NCI-H1436 treated with DMSO at 0.1 percent for 48 hours (cell line): ENCODE measurements around the gene ALPL.
"Not testable (repeated sequence)": the region's sequence is repeated elsewhere in the genome, so short reads cannot be mapped to it uniquely, and the experiment has no call there.

Experiments
- DNase-seq: peaks from one replicate; lab custom pipeline; 2025; lab: John Stamatoyannopoulos, UW

ALPL gene

DNA sequence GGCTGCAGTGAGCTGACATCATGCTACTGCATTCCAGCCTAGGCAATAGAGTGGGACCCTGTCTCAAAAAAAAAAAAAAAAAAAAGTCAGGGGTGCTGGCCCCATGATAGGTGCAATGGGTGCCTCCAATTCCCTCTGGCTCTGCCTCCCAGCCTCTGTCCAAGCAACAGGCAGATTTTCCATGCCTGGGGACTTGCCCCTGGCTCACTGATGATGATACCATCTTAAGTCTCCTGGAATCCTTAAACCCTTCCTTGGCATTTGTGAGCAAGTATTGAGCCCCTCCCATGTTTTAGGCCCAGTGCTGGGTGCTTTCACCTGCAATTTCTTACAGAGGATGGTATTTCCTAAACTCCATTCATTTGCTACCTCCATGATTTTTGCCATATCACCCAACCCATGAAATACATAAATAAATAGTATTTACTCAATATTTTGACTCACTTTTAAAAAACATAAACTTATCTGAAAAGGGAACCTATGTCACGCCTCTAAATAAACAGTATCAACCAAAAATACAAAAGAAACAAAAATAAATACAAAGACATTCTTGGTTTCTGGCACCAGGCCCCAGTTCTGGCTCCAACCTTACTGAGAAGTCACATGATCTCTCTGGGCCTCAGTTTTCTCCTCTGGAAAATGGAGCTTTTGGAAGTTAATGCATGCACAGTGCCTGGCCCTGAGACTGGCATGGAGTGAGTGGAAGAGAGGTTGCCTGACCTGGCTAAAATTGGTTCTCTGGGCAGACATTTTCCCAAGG is 1.5 kb upstream of the ALPL start:
- no peak for DNase-seq

DNA sequence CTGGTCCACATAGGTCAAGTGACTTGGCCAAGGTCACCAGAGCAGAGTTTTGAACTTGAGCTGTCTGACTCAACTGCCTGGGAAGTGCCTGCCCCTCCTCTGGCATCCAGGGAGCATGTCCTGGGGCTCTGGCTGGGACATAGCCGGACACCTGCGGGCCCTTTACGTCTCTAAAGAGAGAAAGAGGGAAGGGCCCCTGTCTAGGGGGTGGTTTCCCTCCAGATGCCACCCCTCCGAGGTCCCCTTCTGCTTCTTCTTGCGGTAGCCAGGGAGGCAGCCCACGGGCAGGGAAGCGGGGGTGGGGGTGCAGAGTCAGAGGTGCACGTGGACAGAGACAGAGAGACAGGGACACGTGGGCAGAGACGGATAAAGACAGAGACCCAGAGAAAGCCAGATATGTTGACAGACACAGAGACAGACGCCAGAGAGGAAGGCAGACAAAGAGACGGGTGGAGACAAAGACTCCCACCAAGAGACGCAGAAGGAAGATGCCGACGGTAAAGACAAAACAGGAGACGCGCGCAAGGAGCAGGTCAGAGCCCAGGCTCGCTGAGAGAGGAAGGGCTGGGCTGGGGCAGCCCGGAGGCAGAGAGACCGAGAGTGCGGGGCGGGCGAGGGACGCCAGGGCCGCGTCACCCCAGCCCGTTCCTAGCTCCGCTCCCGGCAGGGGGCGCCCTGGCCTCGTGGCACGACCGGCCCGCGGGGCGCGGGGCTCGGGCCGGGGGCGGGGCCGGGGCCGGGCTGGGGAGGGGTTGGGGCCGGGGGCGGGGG is 458 bp upstream of the ALPL start:
- no peak for DNase-seq

DNA sequence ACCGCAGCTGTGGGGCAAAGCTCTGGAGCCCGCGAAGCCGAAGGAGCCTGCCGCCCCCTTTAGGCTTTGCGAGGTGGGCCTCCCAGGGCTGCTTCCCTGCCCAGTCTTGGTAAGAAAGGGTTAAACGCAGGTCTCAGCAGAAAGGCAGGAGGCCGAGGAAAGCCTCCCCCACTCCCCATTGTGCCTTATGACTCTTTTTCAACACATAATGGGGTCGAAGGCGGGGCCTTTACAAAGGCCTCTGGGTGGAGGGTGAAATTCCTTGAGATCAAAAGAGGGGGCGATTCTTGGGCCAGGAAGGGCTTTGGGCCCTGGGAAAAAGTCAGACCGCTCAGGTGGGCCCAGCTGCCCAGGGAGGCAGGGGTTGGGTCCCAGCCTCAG is 880 bp downstream of the ALPL start:
- DNase-seq, result no peak

DNA sequence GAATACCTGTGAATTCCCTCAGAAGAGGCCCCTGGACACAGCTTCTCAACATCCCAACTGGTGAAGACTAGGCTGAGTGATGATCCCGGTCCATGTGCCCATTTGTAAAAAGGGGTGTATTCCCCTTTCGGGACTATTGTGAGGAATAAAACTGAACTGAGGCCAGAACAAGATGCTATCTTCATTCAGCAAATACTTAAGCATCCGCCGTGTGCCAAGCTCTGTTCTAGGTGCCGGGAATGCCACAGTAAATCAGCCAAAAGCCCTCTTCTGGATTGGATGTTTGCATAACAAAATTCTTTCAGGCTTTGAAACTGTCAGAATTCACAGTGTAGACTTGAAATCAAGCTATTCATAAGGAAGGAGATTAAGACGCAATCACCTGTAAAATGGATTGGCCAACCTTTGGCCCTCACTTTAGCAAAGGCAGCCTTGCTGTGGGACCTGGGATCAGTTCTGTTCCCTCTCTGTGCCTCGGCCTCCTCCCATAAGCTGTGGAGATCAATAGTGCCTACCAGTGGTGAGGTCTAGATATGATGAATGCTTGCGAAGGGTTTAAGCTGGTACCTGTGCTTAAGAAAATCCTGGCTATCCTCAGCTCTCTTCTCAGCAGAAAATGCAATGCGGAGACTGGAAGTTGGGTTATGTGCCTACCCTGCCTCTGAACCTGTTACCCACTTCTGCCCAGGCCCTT is 1.8 kb downstream of the ALPL start:
- no peak for DNase-seq

DNA sequence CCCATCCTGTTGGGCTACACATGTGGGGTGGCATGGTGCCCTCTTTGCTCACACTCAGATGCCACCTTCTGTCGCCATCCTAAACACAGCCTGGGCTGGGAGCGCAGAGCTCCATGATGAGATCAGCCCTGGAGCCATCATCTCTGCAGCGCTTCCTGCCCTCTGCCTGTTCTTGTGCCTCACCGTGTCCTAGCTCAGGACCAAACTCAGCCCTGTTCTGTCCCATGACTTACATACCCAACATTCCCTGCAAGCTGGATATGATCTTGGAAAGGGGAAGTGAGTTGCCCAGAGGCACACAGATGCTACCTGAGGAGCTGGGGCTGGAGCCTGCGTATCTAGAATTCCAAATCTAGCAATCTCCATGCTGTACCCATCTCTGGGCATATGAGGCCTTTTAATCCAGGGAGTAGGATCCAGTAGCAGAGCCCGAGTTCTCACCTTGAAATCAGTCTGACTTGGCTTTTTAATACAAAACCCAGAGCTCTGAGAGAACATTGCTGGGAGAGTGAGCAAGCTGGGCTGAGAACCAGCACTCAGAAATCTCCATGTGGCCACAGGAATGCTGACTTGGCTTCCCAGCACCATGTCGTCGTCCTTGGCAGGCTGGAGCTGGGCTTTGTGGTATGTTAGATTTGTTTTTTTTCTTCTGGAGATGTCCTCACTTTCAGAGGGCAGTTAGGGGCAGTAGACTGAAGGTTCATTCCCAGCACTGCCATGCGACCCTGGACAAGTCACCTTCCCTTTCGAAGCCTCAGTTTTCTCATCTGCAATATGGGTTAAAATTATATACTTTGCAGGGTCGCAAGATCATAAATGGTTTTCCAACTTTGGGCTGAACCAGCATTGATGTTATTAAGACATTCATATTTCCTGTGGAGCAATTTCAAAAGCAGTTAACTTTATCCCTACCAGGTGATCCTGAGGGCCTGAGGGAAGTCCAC is 2.6 kb downstream of the ALPL start:
- no peak for DNase-seq

DNA sequence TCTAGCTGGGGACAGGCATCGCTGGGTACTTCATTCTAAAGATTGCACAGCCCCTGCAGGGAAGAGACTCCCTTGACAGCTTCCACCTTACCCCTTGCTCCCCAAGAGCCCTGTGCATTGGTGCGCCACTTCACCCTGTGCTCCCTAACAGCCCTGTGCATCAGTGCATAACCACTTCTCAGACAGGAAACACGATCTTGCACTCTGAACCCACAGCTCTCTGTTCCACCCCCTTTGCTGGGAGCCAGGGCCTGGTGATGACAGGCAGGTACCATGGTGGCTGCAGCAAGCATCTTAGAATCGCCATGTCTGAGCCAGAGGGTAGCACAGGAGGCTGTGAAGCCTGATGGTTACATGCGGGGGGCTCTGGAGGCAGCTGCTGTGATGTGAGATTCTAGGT is 5.0 kb downstream of the ALPL start:
- DNase-seq, result no peak

DNA sequence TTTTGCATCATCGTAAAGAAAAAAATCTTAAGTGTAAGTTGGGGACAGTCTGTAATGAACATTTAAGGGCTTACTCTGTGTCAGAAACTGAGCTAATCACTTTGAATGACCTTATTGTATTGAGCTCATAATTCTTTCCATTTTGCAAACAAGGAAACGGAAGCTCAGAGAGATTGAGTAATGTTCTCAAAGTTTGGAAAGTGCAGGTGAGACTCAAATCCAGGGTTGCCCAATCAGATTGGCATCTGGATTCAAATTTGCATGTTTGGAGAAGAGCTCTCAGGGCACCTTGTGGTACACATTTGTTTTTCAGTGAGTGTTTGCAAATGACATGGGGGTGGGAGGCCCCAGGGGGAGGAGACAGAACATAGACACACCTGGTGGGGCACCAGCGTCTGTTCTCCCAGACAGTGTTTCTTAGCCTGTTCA is 8.0 kb downstream of the ALPL start:
- DNase-seq, result no peak

DNA sequence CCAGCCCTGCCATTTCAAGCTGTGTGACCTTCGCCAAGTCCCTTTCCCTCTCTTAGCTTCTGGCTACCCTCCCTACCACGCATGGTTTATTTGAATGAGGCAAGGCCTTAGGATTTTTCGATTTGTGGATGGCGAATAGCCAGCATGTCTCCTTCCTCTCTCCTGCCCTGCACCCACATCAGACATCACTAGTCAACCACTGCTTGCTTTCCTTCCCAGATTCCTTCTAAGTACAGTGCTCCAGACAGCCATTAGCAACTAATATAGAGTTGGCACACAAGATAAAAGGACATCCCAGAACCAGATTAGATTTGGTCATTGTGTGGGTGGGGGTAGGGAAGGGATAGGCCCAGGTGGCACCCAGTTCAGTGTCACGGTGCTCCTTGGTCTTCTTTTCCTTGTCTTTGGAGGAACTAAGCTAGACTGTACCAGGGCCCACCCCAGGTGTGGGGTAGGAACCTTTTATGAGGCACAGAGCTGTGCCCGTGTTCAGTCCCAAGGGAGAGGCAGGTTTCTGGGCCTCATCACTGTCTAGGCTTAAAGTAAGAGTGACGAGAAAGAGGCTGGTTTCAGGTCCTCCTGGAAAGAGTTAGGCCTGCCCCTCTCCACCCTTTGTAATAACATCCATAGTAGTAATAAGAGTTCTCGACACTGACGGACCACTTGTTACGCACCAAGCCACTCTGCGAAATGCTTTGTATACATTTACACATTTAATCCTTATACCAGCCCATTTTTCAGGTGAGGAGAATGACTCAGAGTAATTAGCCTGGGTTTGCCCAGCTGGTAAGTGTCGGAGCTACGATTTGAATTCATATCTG is 8.6 kb downstream of the ALPL start:
- DNase-seq, result no peak

DNA sequence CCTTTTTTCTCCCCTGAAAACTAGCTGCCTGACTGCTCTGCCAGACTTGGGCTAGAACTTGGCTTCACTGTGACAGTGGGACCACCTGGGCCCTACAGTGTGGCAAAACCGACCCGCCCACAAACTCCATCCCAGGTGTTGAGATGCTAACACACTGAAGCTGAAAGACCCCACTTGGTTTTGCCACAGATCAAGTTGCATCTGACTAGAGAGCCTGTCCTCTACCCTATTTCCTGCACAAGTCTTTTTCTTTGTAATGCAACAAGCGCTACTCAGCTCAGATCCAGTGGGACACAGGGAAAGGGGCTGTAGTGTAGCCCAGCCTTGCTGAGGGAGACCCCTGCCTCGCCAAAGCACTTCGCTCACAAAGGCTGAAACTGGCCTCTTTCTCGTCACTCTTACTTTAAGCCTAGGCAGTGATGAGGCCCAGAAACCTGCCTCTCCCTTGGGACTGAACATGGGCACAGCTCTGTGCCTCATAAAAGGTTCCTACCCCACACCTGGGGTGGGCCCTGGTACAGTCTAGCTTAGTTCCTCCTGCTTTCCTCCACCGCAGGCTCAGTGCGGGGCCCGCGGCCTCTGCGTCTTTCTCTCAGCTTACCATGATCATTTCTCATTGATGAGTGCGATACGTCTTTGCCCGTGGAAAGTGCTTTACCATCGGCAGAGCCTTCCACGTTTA is 9.7 kb downstream of the ALPL start:
- DNase-seq, result no peak

DNA sequence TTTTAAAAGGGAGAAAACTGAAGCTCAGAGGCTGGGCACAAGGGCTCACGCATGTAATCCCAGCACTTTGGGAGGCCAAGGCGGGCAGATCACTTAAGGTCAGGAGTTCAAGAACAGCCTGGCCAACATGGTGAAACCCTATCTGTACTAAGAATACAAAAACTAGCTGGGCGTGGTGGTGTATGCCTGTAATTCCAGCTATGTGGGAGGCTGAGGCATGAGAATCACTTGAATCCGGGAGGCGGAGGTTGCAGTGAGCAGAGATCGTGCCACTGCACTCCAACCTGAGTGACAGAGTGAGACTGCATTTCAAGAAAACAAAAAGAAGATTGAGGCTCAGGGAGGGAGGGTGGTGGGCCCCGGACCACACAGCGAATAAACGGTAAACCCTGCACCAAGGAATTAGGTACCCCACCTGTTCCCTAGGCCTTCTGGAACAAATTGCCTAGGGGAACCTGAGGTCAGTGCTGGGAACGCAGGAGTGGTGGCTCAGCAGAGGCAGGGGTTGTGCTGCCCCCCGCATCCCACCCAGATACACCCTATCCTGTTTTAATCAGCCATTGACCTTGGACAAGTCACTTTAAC is 10.4 kb downstream of the ALPL start:
- DNase-seq, result not testable (repeated sequence)

DNA sequence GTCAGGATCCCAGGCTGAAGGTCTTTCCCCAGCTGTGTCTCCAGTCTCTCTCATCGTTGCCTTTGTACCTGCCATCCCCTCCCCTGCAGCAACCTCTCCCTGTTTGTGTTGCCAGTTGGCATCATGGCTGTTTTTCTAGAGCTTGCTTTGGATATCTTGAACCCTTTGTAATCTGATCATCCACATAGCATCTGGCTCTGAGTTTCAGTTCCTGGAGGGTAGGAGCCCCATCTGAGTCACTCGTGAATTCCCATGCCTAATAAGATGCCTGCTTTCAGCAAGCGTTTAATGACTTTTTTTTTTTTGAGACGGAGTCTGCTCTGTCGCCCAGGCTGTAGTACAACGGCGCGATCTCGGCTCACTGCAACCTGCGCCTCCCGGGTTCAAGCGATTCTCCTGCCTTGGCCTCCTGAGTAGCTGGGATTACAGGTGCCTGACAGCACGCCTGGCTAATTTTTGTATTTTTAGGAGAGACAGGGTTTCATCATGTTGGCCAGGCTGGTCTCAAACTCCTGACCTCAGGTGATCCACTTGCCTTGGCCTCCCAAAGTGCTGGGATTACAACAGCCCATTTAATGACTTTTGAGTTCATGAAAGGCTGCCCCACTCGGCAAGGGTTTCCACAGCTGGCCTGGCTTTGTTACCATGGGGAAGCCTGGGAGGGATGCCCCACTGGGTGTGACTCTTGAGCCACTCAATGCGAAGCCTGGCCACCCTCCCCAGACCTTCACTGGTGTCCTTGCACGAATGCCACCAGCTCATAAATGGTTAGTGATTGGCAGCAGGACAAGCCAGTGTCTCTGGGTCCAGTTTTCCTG is 11.9 kb downstream of the ALPL start:
- DNase-seq, result no peak

DNA sequence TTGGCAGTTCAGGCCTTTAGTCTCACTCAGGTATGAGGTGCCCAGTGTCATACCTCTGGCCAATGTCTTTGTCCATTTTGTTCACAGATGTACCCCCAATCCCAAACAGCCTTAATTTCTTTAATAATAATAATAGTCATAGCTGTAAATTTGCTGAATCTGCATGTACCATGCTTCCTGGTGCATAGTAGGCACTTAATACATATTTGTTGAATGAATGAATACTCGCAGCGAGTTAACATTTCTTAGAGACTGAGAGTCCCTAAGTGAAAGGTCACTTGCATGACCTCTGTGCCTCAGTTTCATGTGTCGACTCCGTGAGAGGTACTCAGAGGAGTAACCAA is 12.5 kb downstream of the ALPL start:
- DNase-seq, result no peak

DNA sequence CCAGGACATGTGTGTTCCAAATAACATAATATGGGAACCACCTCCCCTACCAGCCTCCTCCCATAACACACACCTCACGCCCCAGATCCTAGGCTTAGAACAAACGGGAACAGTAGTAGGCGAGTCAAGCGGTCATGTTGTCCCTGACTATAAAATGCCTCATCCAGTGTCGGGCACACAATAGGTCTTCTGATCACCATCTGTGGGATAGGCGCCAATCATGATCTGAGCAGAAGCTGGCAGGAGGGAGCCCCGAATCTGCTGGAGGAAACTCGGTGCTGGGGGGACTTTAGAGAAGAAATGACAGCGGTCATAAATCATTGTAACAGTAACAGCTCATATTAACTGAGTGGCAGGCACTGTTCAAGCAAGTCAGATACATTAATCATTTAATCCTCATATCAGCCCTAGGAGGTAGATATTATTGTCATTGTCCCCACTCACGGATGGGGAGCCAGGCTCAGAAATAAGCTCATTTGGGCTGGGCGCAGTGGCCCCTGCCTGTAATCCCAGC is 13.4 kb downstream of the ALPL start:
- no peak for DNase-seq

DNA sequence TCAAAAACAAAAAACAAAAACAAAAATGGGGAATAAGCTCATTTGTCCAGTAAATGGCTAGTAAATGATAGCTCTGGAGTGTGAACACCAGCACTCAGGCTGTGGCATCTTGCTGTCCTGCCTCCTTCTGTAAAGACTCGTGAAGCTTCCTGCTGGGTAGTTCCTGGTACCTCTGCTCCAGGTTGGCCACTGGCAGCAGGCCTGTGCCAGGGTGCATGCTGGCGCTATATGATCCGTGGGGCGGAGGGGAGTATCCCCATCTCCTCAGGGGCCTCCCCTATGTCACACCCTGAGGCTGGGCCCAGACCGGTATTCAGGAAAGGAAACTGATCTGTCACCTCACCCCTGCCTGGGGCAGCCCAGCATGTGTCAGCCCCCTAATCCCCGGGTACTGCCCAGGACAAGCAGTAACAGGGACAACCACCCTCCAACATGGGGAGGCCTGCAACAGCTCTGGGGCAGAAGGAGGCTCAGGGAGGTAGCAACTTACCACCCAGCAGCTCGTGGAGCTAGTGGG is 14.1 kb downstream of the ALPL start:
- no peak for DNase-seq

DNA sequence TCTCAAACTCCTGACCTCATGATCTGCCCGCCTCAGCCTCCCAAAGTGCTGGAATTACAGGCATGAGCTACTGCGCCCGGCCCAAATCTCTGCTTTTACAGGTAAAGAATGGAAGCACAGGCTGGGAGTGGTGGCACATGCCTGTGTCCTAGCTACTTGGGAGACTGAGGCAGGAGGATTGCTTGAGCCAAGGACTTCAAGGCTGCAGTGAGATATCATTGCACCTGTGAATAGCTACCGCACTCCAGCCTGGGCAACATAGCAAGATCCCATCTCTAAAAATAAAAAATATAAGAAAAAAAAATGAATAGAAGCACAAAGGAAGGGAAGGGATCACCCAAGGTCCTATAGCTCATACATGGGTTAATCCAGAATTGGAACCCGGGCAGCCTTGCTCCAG is 15.0 kb downstream of the ALPL start:
- DNase-seq, result no peak

DNA sequence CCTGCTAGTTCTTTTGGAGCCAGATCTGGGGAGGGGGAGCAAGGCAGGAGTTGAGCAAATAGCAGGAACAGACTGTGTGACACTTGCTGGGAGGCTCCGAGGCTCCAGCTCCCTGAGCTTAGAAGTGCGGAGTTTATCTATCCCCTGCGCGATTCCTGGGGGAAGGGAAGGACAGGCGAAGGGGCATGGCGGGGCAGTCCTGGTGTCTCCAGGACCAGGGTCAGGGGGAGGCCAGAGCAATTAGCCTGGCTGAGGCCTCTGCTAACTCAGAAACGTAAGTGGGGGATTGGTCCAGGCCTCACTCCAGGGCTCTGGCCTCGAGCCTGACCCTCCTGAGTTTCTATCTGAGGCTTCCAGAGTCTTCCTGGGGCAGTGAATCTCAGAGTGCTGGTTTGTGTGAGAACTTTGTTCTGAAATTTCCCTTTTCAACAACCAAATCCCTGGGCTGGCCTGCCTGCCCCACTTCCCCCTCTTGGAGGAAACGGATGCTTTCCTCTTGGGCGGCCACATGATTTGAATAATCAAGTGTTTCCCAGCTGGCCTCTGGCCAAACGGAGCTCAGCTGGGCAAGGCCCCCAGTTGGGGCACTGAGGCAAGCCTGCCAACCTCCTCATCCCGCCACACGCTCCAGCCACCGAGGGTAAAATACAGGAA is 15.6 kb downstream of the ALPL start:
- no peak for DNase-seq

DNA sequence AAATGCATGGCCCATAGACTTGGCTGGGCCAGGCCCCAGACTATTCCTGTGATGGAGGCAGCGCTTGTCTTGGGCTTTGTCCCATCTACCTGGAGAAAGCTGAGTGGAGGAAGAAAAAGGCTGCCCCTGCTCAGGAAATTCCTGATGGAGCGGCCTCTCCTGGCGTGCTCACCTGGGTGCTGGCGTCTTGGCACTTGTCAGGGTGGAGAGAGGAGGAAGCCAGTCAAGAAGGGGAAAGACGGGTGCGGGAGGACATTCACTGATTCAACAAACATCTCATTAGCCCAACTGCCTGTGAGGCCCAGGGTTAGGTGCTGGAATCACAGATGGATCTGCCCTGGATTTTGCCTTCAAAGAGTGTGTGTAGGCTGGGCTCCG is 16.1 kb downstream of the ALPL start:
- no peak for DNase-seq

DNA sequence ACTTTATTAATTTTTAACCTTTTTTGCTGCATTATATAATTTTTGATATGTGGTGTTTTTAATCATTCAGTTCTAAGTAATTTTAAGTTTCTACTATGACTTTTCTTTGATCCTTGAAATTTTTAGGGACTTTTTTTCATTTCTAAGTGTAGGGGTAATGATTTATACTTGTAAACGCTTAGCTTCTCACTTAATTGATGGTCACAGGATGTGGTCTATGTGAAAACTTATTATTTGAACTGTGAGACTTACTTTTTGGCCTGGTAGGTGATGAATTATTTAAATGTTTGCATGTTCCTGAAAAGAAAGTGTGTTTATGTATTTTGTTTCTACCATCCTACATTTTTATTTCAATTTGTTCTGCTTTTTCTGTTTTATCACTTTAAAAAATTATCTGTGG is 17.2 kb downstream of the ALPL start:
- no peak for DNase-seq
